ENCODE results near the gene NUDT3. TPM values are rescaled to one million over a fixed set of nuclear protein-coding genes. Genes with fewer than 3 reads are reported as not detected.
"Not testable (repeated sequence)": the region's sequence is repeated elsewhere in the genome, so short reads cannot be mapped to it uniquely, and the experiment has no call there.

The NUDT3 gene
- total and polyA plus RNA-seq, 3 experiments from 2014 or later: 9.7 to 16.8 (median 16.6) TPM

GRCh38 chr6:34260576-34261267, 131.7 kb downstream of the NUDT3 start:
- H3K27me3 ChIP-seq (ENCODE audit: insufficient read depth, low read length, poor library complexity, severe bottlenecking): no peaks in the 10 kb centered on the region
- Mint-ChIP-seq H3K9me3 (peaks cover 0 to 2% (median 0%) of the 10 kb centered on the region in 5 donors), H3K4me1 (no peaks in the 10 kb centered on the region), H3K4me3 (no peak overlapping the region), H3K36me3 (peaks cover 0 to 9% (median 0%) of the 10 kb centered on the region in 3 donors), H3K27me3 (no peaks in the 10 kb centered on the region), H3K27ac (no peak overlapping the region)
- H3K36me3 ChIP-seq (ENCODE audit: insufficient read depth, low read length): no peaks in the 10 kb centered on the region
- no peak overlapping the region for H3K27ac ChIP-seq (ENCODE audit: low read depth, low read length)
- ChIA-PET POLR2A (no interaction called here), CTCF (no interaction called here)
- H3K4me1 ChIP-seq (ENCODE audit: insufficient read depth, low read length): no peaks in the 10 kb centered on the region
- H3K4me3 ChIP-seq (ENCODE audit: low read length): no peak overlapping the region
- no peaks in the 10 kb centered on the region for H3K9me3 ChIP-seq (ENCODE audit: low read length)
- DNase-seq: no peak

- DNase-seq: no peak
- H3K36me3 ChIP-seq (ENCODE audit: insufficient read depth, low read length): no peaks in the 10 kb centered on the region
Observed at GRCh38 chr6:34259529-34260069, 132.9 kb downstream of the NUDT3 start.

GRCh38 chr6:34252395-34252794, 140.1 kb downstream of the NUDT3 start:
- POLR2A ChIA-PET; DNase-seq; H3K4me3 ChIP-seq (ENCODE audit: low read length); H3K36me3 ChIP-seq (ENCODE audit: insufficient read depth, low read length); H3K9me3 ChIP-seq (ENCODE audit: low read length); H3K9me3 Mint-ChIP-seq; H3K27ac ChIP-seq (ENCODE audit: low read depth, low read length); H3K27me3 Mint-ChIP-seq; H3K27me3 ChIP-seq (ENCODE audit: insufficient read depth, low read length, poor library complexity, severe bottlenecking); H3K36me3 Mint-ChIP-seq; CTCF ChIA-PET: not testable (repeated sequence)
- Mint-ChIP-seq H3K27ac (peak overlapping the region in 2 of 8 donors; percentile 7 to 16), H3K4me1 (peaks cover 11 to 19% (median 12%) of the 10 kb centered on the region in 3 donors), H3K4me3 (peak overlapping the region in 1 of 7 donors; percentile 27)
- H3K4me1 ChIP-seq (ENCODE audit: insufficient read depth, low read length): peaks cover 19% of the 10 kb centered on the region

More at GRCh38 chr6:34259529-34260069, 132.9 kb downstream of the NUDT3 start:
- Histone ChIP-seq H3K27me3 (ENCODE audit: insufficient read depth, low read length, poor library complexity, severe bottlenecking) (no peaks in the 10 kb centered on the region), H3K4me3 (ENCODE audit: low read length) (no peak overlapping the region), H3K27ac (ENCODE audit: low read depth, low read length) (no peak overlapping the region), H3K4me1 (ENCODE audit: insufficient read depth, low read length) (no peaks in the 10 kb centered on the region), H3K9me3 (ENCODE audit: low read length) (no peaks in the 10 kb centered on the region)
- ChIA-PET POLR2A (no interaction called here), CTCF (interaction anchor here (1.7 kb wide), 1 partner anchor 64 kb away, joined by 3 read pairs; no protein-coding TSS in a partner anchor)
- H3K27me3 Mint-ChIP-seq: no peaks in the 10 kb centered on the region
- H3K36me3 Mint-ChIP-seq: peaks cover 0 to 9% (median 0%) of the 10 kb centered on the region in 3 donors
- H3K27ac Mint-ChIP-seq: no peak overlapping the region
- peaks cover 0 to 2% (median 0%) of the 10 kb centered on the region in 5 donors for H3K9me3 Mint-ChIP-seq
- H3K4me3 Mint-ChIP-seq: no peak overlapping the region
- no peaks in the 10 kb centered on the region for H3K4me1 Mint-ChIP-seq

GRCh38 chr6:34249469-34250261, 142.8 kb downstream of the NUDT3 start:
- Mint-ChIP-seq H3K36me3 (peaks cover 0 to 19% (median 2%) of the 10 kb centered on the region in 3 donors), H3K27me3 (peaks cover 0 to 1% of the 10 kb centered on the region in 2 donors), H3K9me3 (no peaks in the 10 kb centered on the region), H3K27ac (peak overlapping the region; percentile 95 to 99 (median 96)), H3K4me1 (peaks cover 21 to 45% (median 21%) of the 10 kb centered on the region in 3 donors), H3K4me3 (peak overlapping the region; percentile 91 to 99 (median 92))
- Histone ChIP-seq H3K36me3 (ENCODE audit: insufficient read depth, low read length) (no peaks in the 10 kb centered on the region), H3K4me1 (ENCODE audit: insufficient read depth, low read length) (peaks cover 20% of the 10 kb centered on the region), H3K27me3 (ENCODE audit: insufficient read depth, low read length, poor library complexity, severe bottlenecking) (no peaks in the 10 kb centered on the region), H3K27ac (ENCODE audit: low read depth, low read length) (peak overlapping the region; percentile 89), H3K4me3 (ENCODE audit: low read length) (peak overlapping the region; percentile 95), H3K9me3 (ENCODE audit: low read length) (no peaks in the 10 kb centered on the region)
- ChIA-PET CTCF (interaction anchor here (0.6 to 4.4 kb wide), 32 partner anchors 8 to 360 kb away, joined by 3 to 50 read pairs (median 4); partner anchors contain the start of genes HMGA1, NUDT3 and RPS10), POLR2A (interaction anchor here (0.5 to 4.5 kb wide), 6 partner anchors 13 to 165 kb away, joined by 3 to 40 read pairs (median 4); partner anchors contain the start of gene HMGA1)
- no peak for DNase-seq

GRCh38 chr6:34248727-34249468, 143.6 kb downstream of the NUDT3 start, which contains the start of gene SMIM29:
SMIM29 (minus strand) TSS chr6:34249006; CDS start chr6:34247791, 1,215 bp downstream.
- H3K27me3 Mint-ChIP-seq: peaks cover 0 to 1% of the 10 kb centered on the region in 2 donors
- peaks cover 21 to 53% (median 21%) of the 10 kb centered on the region in 3 donors for H3K4me1 Mint-ChIP-seq
- ChIA-PET POLR2A (interaction anchor here (0.5 to 4.5 kb wide), 7 partner anchors 12 to 177 kb away, joined by 3 to 40 read pairs (median 6); partner anchors contain the start of genes HMGA1 and RPS10), CTCF (interaction anchor here (0.6 to 4.4 kb wide), 33 partner anchors 9 to 360 kb away, joined by 3 to 50 read pairs (median 4); partner anchors contain the start of genes HMGA1, NUDT3 and RPS10)
- peak within 1 kb of the TSS; percentile 95 to 99 (median 97) for H3K27ac Mint-ChIP-seq
- Histone ChIP-seq H3K36me3 (ENCODE audit: insufficient read depth, low read length) (no peaks in the 10 kb centered on the region), H3K4me1 (ENCODE audit: insufficient read depth, low read length) (peaks cover 20% of the 10 kb centered on the region), H3K4me3 (ENCODE audit: low read length) (peak within 1 kb of the TSS; percentile 95), H3K27me3 (ENCODE audit: insufficient read depth, low read length, poor library complexity, severe bottlenecking) (no peaks in the 10 kb centered on the region), H3K27ac (ENCODE audit: low read depth, low read length) (peak within 1 kb of the TSS; percentile 89), H3K9me3 (ENCODE audit: low read length) (no peaks in the 10 kb centered on the region)
- no peaks in the 10 kb centered on the region for H3K9me3 Mint-ChIP-seq
- peak; percentile 96 to 98 (median 97) for DNase-seq
- peaks cover 0 to 25% (median 2%) of the 10 kb centered on the region in 3 donors for H3K36me3 Mint-ChIP-seq
- peak within 1 kb of the TSS; percentile 91 to 99 (median 92) for H3K4me3 Mint-ChIP-seq

- peak in 4 of 5 donors; percentile 15 to 74 (median 46) for DNase-seq
- Mint-ChIP-seq H3K4me3 (peak overlapping the region; percentile 91 to 99 (median 92)), H3K27ac (peak overlapping the region; percentile 95 to 99 (median 97)), H3K4me1 (peaks cover 26 to 59% (median 27%) of the 10 kb centered on the region in 3 donors), H3K9me3 (no peaks in the 10 kb centered on the region), H3K27me3 (peaks cover 0 to 1% of the 10 kb centered on the region in 2 donors), H3K36me3 (peaks cover 0 to 32% (median 0%) of the 10 kb centered on the region in 3 donors)
- Histone ChIP-seq H3K36me3 (ENCODE audit: insufficient read depth, low read length) (no peaks in the 10 kb centered on the region), H3K4me3 (ENCODE audit: low read length) (peak overlapping the region; percentile 95), H3K9me3 (ENCODE audit: low read length) (no peaks in the 10 kb centered on the region), H3K27me3 (ENCODE audit: insufficient read depth, low read length, poor library complexity, severe bottlenecking) (no peaks in the 10 kb centered on the region), H3K27ac (ENCODE audit: low read depth, low read length) (peak overlapping the region; percentile 89), H3K4me1 (ENCODE audit: insufficient read depth, low read length) (peaks cover 20% of the 10 kb centered on the region)
- POLR2A ChIA-PET: interaction anchor here (0.7 to 4.5 kb wide), 4 partner anchors 11 to 178 kb away, joined by 3 to 40 read pairs (median 12); partner anchors contain the start of genes HMGA1 and RPS10
- CTCF ChIA-PET: interaction anchor here (0.7 to 4.4 kb wide), 9 partner anchors 8 to 361 kb away, joined by 3 to 50 read pairs (median 12); partner anchors contain the start of gene HMGA1
Observed at GRCh38 chr6:34248198-34248726, 144.2 kb downstream of the NUDT3 start.
